Effector memory CD4-positive, alpha-beta T cell (primary cell): Measurements from ENCODE around the gene PTGDS.
A peak's percentile ranks its signal among the peaks of the same experiment; 100 is the strongest.
"Not testable (repeated sequence)": the region's sequence is repeated elsewhere in the genome, so short reads cannot be mapped to it uniquely, and the experiment has no call there.

ENCODE experiments used
- DNase-seq, 3 donors: peaks; one replicate each; pipeline ENCODE4 v3.0.0-alpha.2; 2020
- H3K27ac ChIP-seq: 2 replicates; pipeline ENCODE4 v1.7.0; 2013; ENCODE audit warnings: mild to moderate bottlenecking, low read length, moderate library complexity; ENCODE audit not compliant: insufficient read depth, poor library complexity, severe bottlenecking
- H3K27me3 ChIP-seq: replicated peaks from 2 replicates; pipeline ENCODE4 v1.7.0; 2013; ENCODE audit warnings: mild to moderate bottlenecking, low read length; ENCODE audit not compliant: insufficient read depth, control insufficient read depth, poor library complexity, severe bottlenecking
- H3K36me3 ChIP-seq: 2 replicates; pipeline ENCODE4 v1.7.0; 2013; ENCODE audit warnings: mild to moderate bottlenecking, low read length, moderate library complexity; ENCODE audit not compliant: control insufficient read depth, insufficient read depth
- H3K4me1 ChIP-seq: 2 replicates; pipeline ENCODE4 v1.7.0; 2013; ENCODE audit warnings: low read length, mild to moderate bottlenecking; ENCODE audit not compliant: control insufficient read depth, insufficient read depth, poor library complexity, severe bottlenecking
- H3K4me3 ChIP-seq: 2 replicates; pipeline ENCODE4 v1.7.0; 2013; ENCODE audit warnings: low read length, low read depth, mild to moderate bottlenecking; ENCODE audit not compliant: insufficient read depth, poor library complexity, severe bottlenecking
- H3K9me3 ChIP-seq: 2 replicates; pipeline ENCODE4 v1.7.0; 2013; ENCODE audit warnings: mild to moderate bottlenecking, low read length, moderate library complexity; ENCODE audit not compliant: control insufficient read depth

PTGDS gene

GRCh38 chr9:137000177-137000930, 23.1 kb downstream of the PTGDS start:
- Histone ChIP-seq H3K4me1 (peaks cover 40% of the 10 kb centered on the region), H3K27me3 (no peaks in the 10 kb centered on the region), H3K27ac (peak overlapping the region; percentile 22), H3K4me3 (no peak overlapping the region), H3K36me3 (peaks cover under 1% of the 10 kb centered on the region), H3K9me3 (no peaks in the 10 kb centered on the region)
- DNase-seq = no peak

GRCh38 chr9:137001857-137002645, 24.7 kb downstream of the PTGDS start:
- no peak overlapping the region for H3K4me3 ChIP-seq
- DNase-seq = no peak
- H3K27ac ChIP-seq = no peak overlapping the region
- H3K9me3 ChIP-seq = no peaks in the 10 kb centered on the region
- peaks cover 23% of the 10 kb centered on the region for H3K4me1 ChIP-seq
- H3K36me3 ChIP-seq = no peaks in the 10 kb centered on the region
- no peaks in the 10 kb centered on the region for H3K27me3 ChIP-seq

- no peak overlapping the region for H3K27ac ChIP-seq
- H3K4me1 ChIP-seq = peaks cover 17% of the 10 kb centered on the region
- no peaks in the 10 kb centered on the region for H3K27me3 ChIP-seq
- DNase-seq = no peak
- H3K36me3 ChIP-seq = no peaks in the 10 kb centered on the region
- H3K4me3 ChIP-seq = no peak overlapping the region
- H3K9me3 ChIP-seq = no peaks in the 10 kb centered on the region
Observed at GRCh38 chr9:137002646-137003041, 25.3 kb downstream of the PTGDS start.

- not testable (repeated sequence) for H3K27me3 ChIP-seq, H3K9me3 ChIP-seq, H3K36me3 ChIP-seq, DNase-seq, H3K27ac ChIP-seq, H3K4me3 ChIP-seq
- peaks cover 10% of the 10 kb centered on the region for H3K4me1 ChIP-seq
Observed at GRCh38 chr9:137004285-137004684, 27.0 kb downstream of the PTGDS start.

GRCh38 chr9:137006116-137007003, 29.1 kb downstream of the PTGDS start:
- DNase-seq = no peak

GRCh38 chr9:137007108-137007815, 30.0 kb downstream of the PTGDS start:
- no peak for DNase-seq
- Histone ChIP-seq H3K9me3 (no peaks in the 10 kb centered on the region), H3K27ac (no peak overlapping the region), H3K27me3 (no peaks in the 10 kb centered on the region), H3K36me3 (peaks cover 21% of the 10 kb centered on the region), H3K4me3 (no peak overlapping the region), H3K4me1 (no peaks in the 10 kb centered on the region)

More at GRCh38 chr9:137006116-137007003, 29.1 kb downstream of the PTGDS start:
- Histone ChIP-seq H3K27ac (no peak overlapping the region), H3K4me3 (no peak overlapping the region), H3K9me3 (no peaks in the 10 kb centered on the region), H3K4me1 (no peaks in the 10 kb centered on the region), H3K36me3 (peaks cover 15% of the 10 kb centered on the region), H3K27me3 (no peaks in the 10 kb centered on the region)

- peaks cover 27% of the 10 kb centered on the region for H3K36me3 ChIP-seq
- H3K27ac ChIP-seq = no peak overlapping the region
- no peaks in the 10 kb centered on the region for H3K9me3 ChIP-seq
- DNase-seq = no peak
- no peaks in the 10 kb centered on the region for H3K4me1 ChIP-seq
- H3K27me3 ChIP-seq = no peaks in the 10 kb centered on the region
- no peak overlapping the region for H3K4me3 ChIP-seq
Observed at GRCh38 chr9:137007816-137008270, 30.5 kb downstream of the PTGDS start.

GRCh38 chr9:137008312-137008711, 31.0 kb downstream of the PTGDS start:
- H3K36me3 ChIP-seq = peaks cover 29% of the 10 kb centered on the region

GRCh38 chr9:137009217-137009616, 31.9 kb downstream of the PTGDS start:
- no peak overlapping the region for H3K27ac ChIP-seq
- H3K4me1 ChIP-seq = no peaks in the 10 kb centered on the region
- no peak for DNase-seq
- H3K36me3 ChIP-seq = peaks cover 38% of the 10 kb centered on the region
- no peaks in the 10 kb centered on the region for H3K9me3 ChIP-seq
- H3K4me3 ChIP-seq = no peak overlapping the region
- H3K27me3 ChIP-seq = no peaks in the 10 kb centered on the region

More at GRCh38 chr9:137008312-137008711, 31.0 kb downstream of the PTGDS start:
- no peak for DNase-seq
- Histone ChIP-seq H3K27me3 (no peaks in the 10 kb centered on the region), H3K27ac (no peak overlapping the region), H3K9me3 (no peaks in the 10 kb centered on the region), H3K4me1 (no peaks in the 10 kb centered on the region), H3K4me3 (no peak overlapping the region)
